SK-N-SH (cell line): ENCODE measurements around the gene AGAP1.

Source experiments
- CTCF ChIP-seq: fragments of 200-600 bp; sonication (generic); IDR thresholded peaks from 2 replicates; pipeline ENCODE4 v1.6.1; 2017; ENCODE audit warnings: antibody characterized with exemption, mild to moderate bottlenecking, moderate library complexity
- EP300 ChIP-seq, 2 experiments: IDR thresholded peaks; 2 replicates each; pipeline versions ENCODE4 v1.4.0 to v1.6.1; 2012; ENCODE audit warnings: borderline replicate concordance in 1 of 2, low read depth in 1 of 2, low read length in 1 of 2
- POLR2AphosphoS5 ChIP-seq: IDR thresholded peaks from 2 replicates; pipeline ENCODE4 v1.6.1; 2012; ENCODE audit warnings: low read depth, low read length
- SIN3A ChIP-seq: IDR thresholded peaks from 2 replicates; pipeline ENCODE4 v1.6.1; 2012; ENCODE audit warnings: low read depth, mild to moderate bottlenecking, low read length, moderate library complexity, borderline replicate concordance
- TAF1 ChIP-seq: IDR thresholded peaks from 2 replicates; pipeline ENCODE4 v1.6.1; 2012; ENCODE audit warnings: low read depth, mild to moderate bottlenecking, low read length, moderate library complexity, borderline replicate concordance

- TF ChIP-seq CTCF = no peak
- TF ChIP-seq EP300 (IDR thresholded peaks at IDR 0.05; ENCODE audit: borderline replicate concordance in 1 of 2, low read depth in 1 of 2, low read length in 1 of 2) = no peak
- no peak for TF ChIP-seq SIN3A
- no peak for TF ChIP-seq POLR2AphosphoS5
- TF ChIP-seq TAF1 = no peak
Observed at GRCh38 chr2:235564884-235565530, 71.2 kb downstream of the AGAP1 start.
